ENCODE measurements around the gene COX14.

Gene COX14

DNA sequence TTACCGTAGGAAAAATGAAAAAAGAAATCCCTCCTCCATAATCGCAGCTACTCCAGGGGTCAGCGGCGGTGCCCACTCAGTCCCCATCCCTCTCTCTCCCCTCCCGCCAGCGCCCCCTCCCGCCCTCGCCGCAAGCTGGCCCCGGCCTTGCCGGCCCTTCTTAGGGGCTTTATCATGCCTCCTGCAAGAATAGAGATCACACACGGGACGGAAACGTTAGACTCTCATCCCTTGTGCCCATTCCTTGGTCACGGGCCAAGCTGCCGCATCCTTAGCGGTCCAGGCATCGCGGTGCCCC, 692 bp upstream of the COX14 start:
- H3K4me3 ChIP-seq (ENCODE audit: low read depth, low read length): peak overlapping the region; percentile 46
- TF ChIP-seq, protein P1, sequence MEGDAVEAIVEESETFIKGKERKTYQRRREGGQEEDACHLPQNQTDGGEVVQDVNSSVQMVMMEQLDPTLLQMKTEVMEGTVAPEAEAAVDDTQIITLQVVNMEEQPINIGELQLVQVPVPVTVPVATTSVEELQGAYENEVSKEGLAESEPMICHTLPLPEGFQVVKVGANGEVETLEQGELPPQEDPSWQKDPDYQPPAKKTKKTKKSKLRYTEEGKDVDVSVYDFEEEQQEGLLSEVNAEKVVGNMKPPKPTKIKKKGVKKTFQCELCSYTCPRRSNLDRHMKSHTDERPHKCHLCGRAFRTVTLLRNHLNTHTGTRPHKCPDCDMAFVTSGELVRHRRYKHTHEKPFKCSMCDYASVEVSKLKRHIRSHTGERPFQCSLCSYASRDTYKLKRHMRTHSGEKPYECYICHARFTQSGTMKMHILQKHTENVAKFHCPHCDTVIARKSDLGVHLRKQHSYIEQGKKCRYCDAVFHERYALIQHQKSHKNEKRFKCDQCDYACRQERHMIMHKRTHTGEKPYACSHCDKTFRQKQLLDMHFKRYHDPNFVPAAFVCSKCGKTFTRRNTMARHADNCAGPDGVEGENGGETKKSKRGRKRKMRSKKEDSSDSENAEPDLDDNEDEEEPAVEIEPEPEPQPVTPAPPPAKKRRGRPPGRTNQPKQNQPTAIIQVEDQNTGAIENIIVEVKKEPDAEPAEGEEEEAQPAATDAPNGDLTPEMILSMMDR (IDR thresholded peaks at IDR 0.05; ENCODE audit: insufficient read depth, low read length, missing control alignments): no peak
- no peak for DNase-seq (ENCODE audit: low read depth, low spot score)
- CTCF ChIA-PET: interaction anchor here (0.6 to 6.2 kb wide), 54 partner anchors 10 to 296 kb away, joined by 3 to 144 read pairs (median 6); partner anchors contain the start of genes CERS5, FAM186A, GPD1 and LIMA1
- POLR2A ChIA-PET: interaction anchor here (0.6 to 2.3 kb wide), 13 partner anchors 8 to 285 kb away, joined by 3 to 17 read pairs (median 5); partner anchors contain the start of genes CERS5, FAM186A, GPD1 and SMARCD1

DNA sequence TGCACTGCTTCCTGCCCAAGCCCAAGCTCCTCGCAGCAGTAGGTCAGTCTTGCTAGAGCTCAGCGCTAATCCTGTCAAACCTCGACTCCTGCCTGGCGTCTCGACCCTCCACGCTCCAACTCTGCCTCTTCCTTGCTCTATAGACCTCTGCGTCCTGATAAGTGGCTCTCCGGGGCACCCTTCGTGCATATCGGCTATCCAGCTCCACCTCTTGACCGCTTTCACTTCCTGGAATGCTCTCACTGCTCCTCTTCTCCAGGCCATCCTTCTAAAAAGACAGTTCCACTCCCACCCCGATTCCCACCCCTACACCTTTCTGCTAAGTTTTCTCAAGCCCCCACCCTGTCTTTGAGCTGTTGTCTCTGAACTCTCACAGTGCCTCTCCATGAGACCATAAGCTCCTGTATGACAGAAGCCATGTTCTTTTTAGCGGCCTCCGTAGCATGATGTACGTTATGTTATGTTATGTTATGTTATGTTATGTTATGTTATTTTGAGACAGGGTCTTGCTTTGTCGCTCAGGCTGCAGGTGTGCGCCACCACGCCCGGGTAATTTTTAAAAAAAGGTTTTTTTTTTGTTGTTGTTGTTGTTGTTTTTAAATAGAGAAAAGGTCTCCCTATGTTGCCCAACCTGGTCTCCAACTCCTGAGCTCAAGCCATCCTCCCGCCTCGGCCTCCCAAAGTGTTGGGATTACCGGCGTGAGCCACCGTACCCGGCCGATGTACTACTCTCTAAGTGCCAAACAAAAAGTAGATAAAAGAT, 601 bp downstream of the COX14 start:
- peak overlapping the region; percentile 98 for H3K4me3 ChIP-seq (ENCODE audit: low read depth, low read length)
- TF ChIP-seq, protein P1 (IDR thresholded peaks at IDR 0.05; ENCODE audit: insufficient read depth, low read length, missing control alignments): no peak
- ChIA-PET POLR2A (interaction anchor here (1.0 to 2.3 kb wide), 8 partner anchors 9 to 54 kb away, joined by 3 to 17 read pairs (median 6); partner anchors contain the start of genes CERS5 and GPD1), CTCF (interaction anchor here (0.6 to 6.2 kb wide), 26 partner anchors 9 to 202 kb away, joined by 3 to 144 read pairs (median 14); partner anchors contain the start of genes CERS5, GPD1 and SMARCD1)
- no peak for DNase-seq (ENCODE audit: low read depth, low spot score)

DNA sequence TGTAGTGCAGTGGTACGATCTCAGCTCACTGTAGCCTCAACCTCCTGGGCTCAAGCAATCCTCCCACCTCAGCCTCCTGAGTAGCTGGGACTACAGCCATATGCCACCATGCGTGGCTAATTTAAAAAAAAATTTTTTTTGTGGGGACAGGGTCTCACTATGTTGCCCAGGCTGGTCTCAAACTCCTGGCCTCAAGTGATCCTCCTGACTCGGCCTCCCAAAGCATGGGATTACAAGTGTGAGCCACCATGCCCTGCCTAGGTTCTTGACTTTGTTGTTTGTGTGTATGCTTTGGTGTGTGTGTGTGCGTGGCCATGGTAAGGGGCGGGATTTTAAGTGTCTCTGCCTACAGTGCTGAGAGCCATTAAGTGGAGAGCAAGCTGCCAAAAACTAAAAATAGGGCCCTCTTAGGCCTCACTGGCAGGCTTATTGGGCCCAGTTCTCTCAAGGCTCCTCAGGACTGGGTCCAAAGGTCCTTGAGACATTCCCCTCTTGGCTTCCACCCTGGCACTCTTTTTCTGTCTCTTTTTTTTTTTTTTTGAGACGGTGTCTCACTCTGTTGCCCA, 5.1 kb downstream of the COX14 start:
- POLR2A ChIA-PET: no interaction called here
- H3K4me3 ChIP-seq (ENCODE audit: low read depth, low read length): no peak overlapping the region
- CTCF ChIA-PET: interaction anchor here (1.1 kb wide), 1 partner anchor 16 kb away, joined by 3 read pairs; no protein-coding TSS in a partner anchor
- no peak for DNase-seq (ENCODE audit: low read depth, low spot score)
- TF ChIP-seq, protein P1 (IDR thresholded peaks at IDR 0.05; ENCODE audit: insufficient read depth, low read length, missing control alignments): no peak

DNA sequence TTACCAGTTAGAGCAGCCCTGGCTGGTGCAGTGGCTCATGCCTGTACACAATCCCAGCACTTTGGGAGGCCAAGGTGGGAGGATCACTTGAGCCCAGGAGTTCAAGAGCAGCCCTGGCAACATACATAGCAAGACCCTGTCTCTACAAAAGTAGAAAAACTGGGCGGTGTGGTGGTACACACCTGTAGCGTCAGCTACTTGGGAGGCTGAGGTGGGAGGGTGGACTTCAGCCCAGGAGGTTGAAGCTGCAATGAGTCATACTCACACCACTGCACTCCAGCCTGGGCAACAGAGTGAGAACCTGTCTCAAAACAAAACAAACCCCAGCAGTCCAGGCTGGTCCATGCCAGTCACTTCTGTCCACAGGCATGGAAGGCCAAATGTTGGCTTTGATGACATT, 7.4 kb downstream of the COX14 start:
- H3K4me3 ChIP-seq (ENCODE audit: low read depth, low read length): no peak overlapping the region
- DNase-seq (ENCODE audit: low read depth, low spot score): no peak
- CTCF ChIA-PET: interaction anchor here (0.6 to 6.8 kb wide), 4 partner anchors 8 to 80 kb away, joined by 3 to 48 read pairs (median 3); partner anchors contain the start of gene COX14
- TF ChIP-seq, protein P1 (IDR thresholded peaks at IDR 0.05; ENCODE audit: insufficient read depth, low read length, missing control alignments): no peak
- POLR2A ChIA-PET: no interaction called here

DNA sequence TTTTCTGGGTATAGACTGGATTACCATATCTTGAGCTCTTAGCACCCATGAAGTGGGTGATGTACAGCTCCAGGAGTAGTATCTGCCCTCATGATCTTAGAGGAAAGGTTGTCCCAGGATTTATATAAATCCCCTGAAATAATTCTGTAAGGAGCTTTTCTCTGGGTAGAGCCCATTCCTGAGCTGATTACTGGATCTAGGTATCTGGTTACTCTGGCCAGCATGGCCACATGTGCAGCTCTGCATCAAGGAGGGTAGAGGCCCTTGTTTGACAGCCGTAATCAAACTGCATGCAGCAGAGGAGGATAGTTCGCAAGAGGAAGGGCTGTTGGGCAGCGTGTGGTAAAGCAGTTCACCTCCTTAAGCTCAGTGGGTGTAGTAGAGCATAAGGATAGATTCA, 8.5 kb downstream of the COX14 start:
- ChIA-PET CTCF (interaction anchor here (1.1 to 6.8 kb wide), 3 partner anchors 9 to 55 kb away, joined by 3 to 48 read pairs (median 4); partner anchors contain the start of gene COX14), POLR2A (interaction anchor here (0.6 kb wide), 1 partner anchor 14 kb away, joined by 3 read pairs; no protein-coding TSS in a partner anchor)
- no peak overlapping the region for H3K4me3 ChIP-seq (ENCODE audit: low read depth, low read length)
- DNase-seq (ENCODE audit: low read depth, low spot score): no peak
- TF ChIP-seq, protein P1 (IDR thresholded peaks at IDR 0.05; ENCODE audit: insufficient read depth, low read length, missing control alignments): no peak

DNA sequence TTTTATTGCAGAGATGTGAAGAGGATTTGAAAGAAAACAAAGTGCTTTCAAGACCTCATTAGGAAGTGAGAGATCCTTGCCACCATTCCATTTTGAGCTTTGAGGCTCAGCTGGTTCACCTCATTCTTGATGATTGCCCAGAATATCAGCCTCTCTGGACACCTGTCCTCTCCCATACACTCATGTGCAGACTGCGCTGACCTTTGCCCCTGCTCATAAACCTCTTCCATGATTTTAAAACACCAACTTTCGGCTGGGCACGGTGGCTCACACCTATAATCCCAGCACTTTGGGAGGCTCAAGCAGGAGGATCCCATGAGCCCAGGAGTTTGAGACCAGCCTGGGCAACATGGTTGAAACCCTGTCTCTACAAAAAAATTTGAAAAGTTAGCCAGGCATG, 8.9 kb downstream of the COX14 start:
- TF ChIP-seq, protein P1 (IDR thresholded peaks at IDR 0.05; ENCODE audit: insufficient read depth, low read length, missing control alignments): no peak
- DNase-seq (ENCODE audit: low read depth, low spot score): no peak
- POLR2A ChIA-PET: interaction anchor here (0.6 kb wide), 1 partner anchor 14 kb away, joined by 3 read pairs; no protein-coding TSS in a partner anchor
- no peak overlapping the region for H3K4me3 ChIP-seq (ENCODE audit: low read depth, low read length)
- CTCF ChIA-PET: interaction anchor here (1.2 to 6.8 kb wide), 2 partner anchors 10 to 11 kb away, joined by 4 to 48 read pairs; partner anchors contain the start of gene COX14

All from AG04449 (cell line).